Lower lobe of right lung (tissue), 2 donors: ENCODE data around the gene TRPM8. TPM values are rescaled to one million over a fixed set of nuclear protein-coding genes. Genes with fewer than 3 reads are reported as not detected.

ENCODE experiments used
- ATAC-seq, 2 donors: fragments of 200-7000 bp; cut with Tn5 transposase; one replicate each; pipeline ENCODE4 v1.9.1; 2020 to 2022; ENCODE audit warnings: mild to moderate bottlenecking in 2 of 2, moderate library complexity in 2 of 2
- DNase-seq: peaks from one replicate; pipeline ENCODE4 v3.0.0-alpha.2; 2020
- H3K27ac ChIP-seq: fragments of 200-600 bp; one replicate; pipeline ENCODE4 v1.8.0; 2022
- H3K27me3 ChIP-seq: fragments of 200-600 bp; one replicate; pipeline ENCODE4 v1.8.0; 2022; ENCODE audit warnings: low read depth
- H3K36me3 ChIP-seq: fragments of 200-600 bp; one replicate; pipeline ENCODE4 v1.8.0; 2022; ENCODE audit warnings: mild to moderate bottlenecking
- H3K4me1 ChIP-seq: fragments of 200-600 bp; one replicate; pipeline ENCODE4 v1.8.0; 2022
- H3K4me3 ChIP-seq: fragments of 200-600 bp; one replicate; pipeline ENCODE4 v1.8.0; 2022; ENCODE audit warnings: mild to moderate bottlenecking
- H3K9me3 ChIP-seq: fragments of 200-600 bp; one replicate; pipeline ENCODE4 v1.8.0; 2022
- CTCF ChIP-seq: fragments of 200-600 bp; IDR thresholded peaks from one replicate; pipeline ENCODE4 v1.8.0; 2022; ENCODE audit warnings: antibody characterized with exemption, mild to moderate bottlenecking
- intact Hi-C: fragments of 100-400 bp; cut with DNase I; formaldehyde crosslinking; loops from one replicate; pipeline ENCODE4 v1.11.0; 2022
- total RNA-seq: library from RNA; stranded (reverse); fragmentation: NEBNext Ultra II Directional; extraction: Animal tissue kit (Norgen Biotek cat#: 25700); gene quantifications from one replicate; pipeline ENCODE4 v1.2.1, GENCODE V29; 2021
- donor health status: DM: no; HTN: yes; CAD: no; lungs with severe emphysema.

Gene TRPM8
- total RNA-seq, 1 donor from 2014 or later: not detected

GRCh38 chr2:233996461-233996860 is 79.3 kb downstream of the TRPM8 start:
- no peaks in the 10 kb centered on the region for H3K4me1 ChIP-seq
- H3K27ac ChIP-seq: no peak overlapping the region
- no peak for DNase-seq
- no peak for TF ChIP-seq CTCF
- H3K9me3 ChIP-seq: no peaks in the 10 kb centered on the region
- H3K4me3 ChIP-seq: no peak overlapping the region
- no peak for ATAC-seq
- H3K27me3 ChIP-seq: peaks cover 3% of the 10 kb centered on the region
- H3K36me3 ChIP-seq: no peaks in the 10 kb centered on the region
- intact Hi-C loops: no loop called here

GRCh38 chr2:233997707-233998106 is 80.5 kb downstream of the TRPM8 start:
- Histone ChIP-seq H3K27ac (no peak overlapping the region), H3K4me1 (no peaks in the 10 kb centered on the region), H3K9me3 (no peaks in the 10 kb centered on the region), H3K36me3 (no peaks in the 10 kb centered on the region), H3K27me3 (peaks cover 3% of the 10 kb centered on the region), H3K4me3 (no peak overlapping the region)
- DNase-seq (no peak), ATAC-seq (no peak)
- no peak for TF ChIP-seq CTCF
- intact Hi-C loops: no loop called here

- Histone ChIP-seq H3K27ac (no peak overlapping the region), H3K27me3 (no peaks in the 10 kb centered on the region), H3K9me3 (no peaks in the 10 kb centered on the region), H3K36me3 (no peaks in the 10 kb centered on the region), H3K4me3 (no peak overlapping the region), H3K4me1 (no peaks in the 10 kb centered on the region)
- ATAC-seq: no peak
- no peak for DNase-seq
- no peak for TF ChIP-seq CTCF
- intact Hi-C loops: no loop called here
Measured at GRCh38 chr2:233999182-233999581, 82.0 kb downstream of the TRPM8 start.

- DNase-seq: no peak
- no peak overlapping the region for H3K27ac ChIP-seq
- H3K4me1 ChIP-seq: no peaks in the 10 kb centered on the region
- ATAC-seq: peak in 1 of 2 donors; percentile 31
- no peaks in the 10 kb centered on the region for H3K9me3 ChIP-seq
- H3K4me3 ChIP-seq: no peak overlapping the region
- H3K36me3 ChIP-seq: no peaks in the 10 kb centered on the region
- no peaks in the 10 kb centered on the region for H3K27me3 ChIP-seq
- intact Hi-C loops: no loop called here
- no peak for TF ChIP-seq CTCF
Measured at GRCh38 chr2:234001380-234002160, 84.4 kb downstream of the TRPM8 start.

- ATAC-seq (no peak), DNase-seq (no peak)
- no peak for TF ChIP-seq CTCF
- H3K4me3 ChIP-seq: no peak overlapping the region
- H3K27ac ChIP-seq: no peak overlapping the region
- H3K36me3 ChIP-seq: no peaks in the 10 kb centered on the region
- intact Hi-C loops: no loop called here
- H3K9me3 ChIP-seq: no peaks in the 10 kb centered on the region
- H3K27me3 ChIP-seq: no peaks in the 10 kb centered on the region
- H3K4me1 ChIP-seq: no peaks in the 10 kb centered on the region
Measured at GRCh38 chr2:234002281-234002680, 85.1 kb downstream of the TRPM8 start.
